T-helper 9 cell (primary cell): Measurements from ENCODE around the gene TJP1.
"Not testable (repeated sequence)": the region's sequence is repeated elsewhere in the genome, so short reads cannot be mapped to it uniquely, and the experiment has no call there.

Experiments used
- DNase-seq: peaks from one replicate; pipeline ENCODE4 v3.0.0-alpha.2; 2020

The TJP1 gene

DNA sequence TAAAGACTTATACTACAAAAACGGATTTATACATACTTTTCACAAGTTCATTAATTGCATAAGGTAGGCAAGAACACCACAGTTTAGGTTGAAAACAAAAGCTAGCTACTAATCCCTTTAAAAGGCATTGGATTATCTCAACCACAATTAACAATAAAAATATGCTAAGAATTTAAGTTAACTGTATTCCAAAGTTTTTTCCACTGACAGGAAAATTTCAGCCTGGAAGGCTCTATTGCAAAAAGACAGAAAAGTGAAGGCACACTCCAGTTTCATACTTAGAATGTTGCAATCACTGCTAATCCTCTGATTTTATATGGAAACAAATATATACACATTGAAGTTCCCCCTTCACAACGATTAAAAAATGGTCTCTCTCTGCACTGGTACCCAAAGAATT, 71.5 kb downstream of the TJP1 start:
- DNase-seq = no peak

DNA sequence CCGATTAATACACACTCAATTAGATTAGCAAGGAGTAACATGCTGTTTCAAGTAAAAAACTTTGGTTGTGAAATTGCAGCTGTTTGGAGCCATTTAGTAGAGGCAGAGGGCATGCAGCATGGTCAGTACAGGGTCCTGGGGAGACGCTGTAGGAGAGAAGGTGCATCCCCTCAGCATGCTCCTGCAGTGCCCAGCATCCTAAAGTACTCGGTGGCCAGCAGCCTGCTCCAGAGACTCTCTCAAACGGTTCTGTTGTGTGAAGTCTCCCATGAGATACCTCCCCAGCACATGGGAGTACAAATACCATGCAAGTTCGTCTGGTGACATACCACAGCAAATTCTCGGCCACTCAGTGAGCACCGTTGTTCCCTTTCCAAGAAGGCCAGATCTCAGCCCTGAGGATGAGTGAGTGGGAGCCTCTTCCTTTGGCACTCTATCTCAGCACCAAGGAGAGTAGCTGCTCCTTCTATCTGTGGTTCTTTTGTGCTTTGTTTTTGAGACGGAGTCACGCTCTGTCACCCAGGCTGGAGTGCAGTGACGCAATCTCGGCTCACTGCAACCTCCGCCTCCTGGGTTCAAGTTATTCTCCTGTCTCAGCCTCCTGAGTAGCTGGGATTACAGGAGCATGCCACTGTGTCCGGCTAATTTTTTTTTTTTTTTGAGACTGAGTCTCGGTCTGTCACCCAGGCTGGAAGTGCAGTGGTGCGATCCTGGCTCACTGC, 72.7 kb downstream of the TJP1 start:
- DNase-seq = no peak

DNA sequence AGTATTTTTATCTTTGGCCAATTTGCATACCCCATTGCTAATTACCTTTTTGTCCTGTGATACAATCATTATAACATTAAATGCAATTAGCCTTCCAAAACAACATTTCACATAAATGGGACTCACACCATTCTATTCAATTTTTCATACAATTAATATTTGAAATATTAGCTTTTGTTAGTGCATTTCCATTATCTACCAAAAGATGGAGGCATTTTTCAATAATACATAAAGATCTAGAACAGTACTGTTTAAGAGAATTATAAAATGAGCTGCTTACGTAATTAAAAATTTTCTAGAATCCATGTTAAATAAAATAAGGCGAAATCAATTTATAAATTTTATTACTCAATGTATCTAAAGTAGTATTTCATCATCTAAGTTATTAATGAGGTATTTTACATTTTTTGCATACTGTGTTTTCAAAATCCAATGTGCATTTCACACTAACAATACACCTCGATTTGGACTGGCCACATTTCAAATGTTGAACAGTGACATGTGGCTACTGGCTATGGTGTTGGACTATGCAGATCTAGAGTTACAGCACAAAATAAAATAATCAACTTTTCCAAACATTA, 74.3 kb downstream of the TJP1 start:
- no peak for DNase-seq

DNA sequence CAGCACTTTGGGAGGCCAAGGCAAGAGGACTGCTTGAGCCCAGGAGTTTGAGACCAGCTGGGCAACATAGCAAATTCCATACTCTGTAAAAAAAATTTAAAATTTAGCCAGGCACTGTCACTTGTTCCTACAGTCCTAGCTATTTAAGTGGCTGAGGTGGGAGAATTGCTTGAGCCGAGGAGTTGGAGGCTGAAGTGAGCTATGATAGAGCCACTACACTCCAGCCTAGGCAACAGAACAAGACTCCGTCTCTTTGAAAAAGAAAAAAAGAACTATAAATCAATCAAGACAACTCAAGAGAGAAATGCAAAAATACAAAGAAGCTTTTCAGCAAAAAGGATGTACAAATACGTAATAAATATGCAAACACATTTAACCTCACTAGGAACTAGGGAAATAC, 78.8 kb downstream of the TJP1 start:
- no peak for DNase-seq

DNA sequence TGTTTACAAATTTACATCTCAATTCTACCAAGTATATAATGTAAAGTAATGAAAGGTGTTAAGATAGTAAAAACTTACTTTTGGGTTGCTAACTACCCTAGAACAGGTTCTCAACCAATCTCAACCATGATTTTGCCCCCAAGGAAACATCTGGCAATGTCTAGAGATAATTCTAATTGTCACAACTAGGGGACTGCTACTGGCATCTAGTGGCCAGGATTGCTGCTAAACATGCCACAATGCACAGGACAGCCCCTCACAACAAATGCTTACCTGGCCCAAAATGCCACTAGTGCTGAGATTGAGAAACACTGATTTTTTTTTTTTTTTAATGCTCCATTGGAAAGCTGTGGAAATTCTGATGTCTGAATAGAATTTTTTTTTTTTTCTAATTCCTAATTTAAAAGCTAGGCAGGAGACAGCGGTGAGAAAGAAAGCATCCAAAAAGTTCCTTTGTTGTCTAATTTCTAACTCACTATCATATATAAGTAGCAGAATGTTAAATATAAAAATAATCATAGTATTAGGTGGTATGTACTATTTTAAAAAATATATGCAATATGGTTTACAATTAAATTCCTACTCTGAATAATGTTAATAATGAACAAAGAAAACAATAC, 81.5 kb downstream of the TJP1 start:
- no peak for DNase-seq

DNA sequence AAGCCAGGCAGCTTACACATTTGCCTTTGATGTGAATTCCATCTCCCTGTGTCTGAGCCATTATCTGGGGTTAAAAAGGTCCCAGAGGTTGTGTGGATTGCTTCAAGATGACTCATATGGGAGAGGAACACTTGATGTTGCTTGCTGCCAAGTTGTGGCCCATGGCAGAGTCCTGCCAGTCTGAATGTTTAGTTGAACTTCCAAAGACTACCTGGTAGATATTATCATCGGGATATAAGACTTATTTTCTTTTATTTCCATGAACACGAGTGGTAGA, 85.6 kb downstream of the TJP1 start:
- DNase-seq = no peak

DNA sequence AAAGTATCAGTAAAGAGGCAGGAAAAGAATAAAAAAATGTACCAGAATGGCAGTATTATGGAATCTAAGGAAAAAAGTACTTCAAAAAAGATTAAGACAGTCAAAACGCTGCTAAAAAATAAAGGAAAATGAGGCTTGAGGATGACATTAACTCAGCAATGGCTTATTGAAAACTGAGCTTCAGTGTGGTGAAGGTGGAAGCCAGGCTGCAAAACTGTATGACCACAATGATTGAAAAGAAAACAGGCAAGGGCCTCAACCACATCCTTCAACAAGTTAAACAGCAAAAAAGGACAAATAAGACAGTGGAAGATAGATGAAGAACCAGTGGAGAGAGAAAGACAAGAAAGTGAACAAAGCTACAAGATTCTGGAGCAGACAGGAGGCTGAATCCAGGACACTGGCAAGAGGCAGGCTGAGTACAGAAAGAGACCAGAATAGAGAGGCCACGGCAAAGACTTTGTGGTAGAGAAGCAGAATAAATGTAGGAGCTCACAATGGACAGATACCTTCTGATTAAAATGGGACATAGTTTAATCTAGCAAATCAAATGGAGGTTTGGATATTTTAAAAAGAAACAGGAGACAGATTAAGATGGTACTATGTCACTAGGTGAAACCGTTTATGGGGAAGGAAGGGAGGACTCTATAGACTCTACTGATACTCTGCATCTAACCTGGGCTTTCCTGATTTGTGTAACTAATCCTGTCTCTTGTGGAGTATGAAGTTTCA, 86.1 kb downstream of the TJP1 start:
- DNase-seq = no peak

DNA sequence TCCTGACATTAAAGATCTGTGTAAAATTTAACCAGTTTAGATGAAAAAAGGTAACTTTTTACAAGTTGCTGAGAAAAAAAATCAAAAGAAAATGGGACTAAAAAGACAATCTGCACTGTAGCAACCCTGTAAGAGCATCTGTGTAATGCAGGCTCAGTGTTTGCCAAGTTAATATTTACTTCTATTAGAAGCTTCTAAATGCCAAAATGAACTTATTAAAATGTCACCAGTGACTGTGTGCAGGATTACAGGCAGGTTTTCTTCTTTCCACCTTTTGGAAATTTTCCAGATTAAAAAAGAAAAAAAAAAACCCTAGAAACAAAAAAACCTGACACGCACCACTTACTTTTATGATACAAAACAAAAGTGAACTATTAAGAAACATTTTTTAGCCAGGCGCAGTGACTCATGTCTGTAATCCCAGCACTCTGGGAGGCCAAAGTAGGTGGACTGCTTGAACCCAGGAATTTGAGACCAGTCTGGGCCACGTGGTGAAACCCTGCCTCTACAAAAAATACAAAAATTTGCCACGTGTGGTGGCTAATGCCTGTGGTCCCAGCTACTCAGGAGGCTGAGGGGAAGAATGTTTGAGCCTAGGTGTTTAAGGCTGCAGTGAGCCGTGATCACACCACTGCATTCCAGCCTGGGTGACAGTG, 87.2 kb downstream of the TJP1 start:
- DNase-seq = no peak

DNA sequence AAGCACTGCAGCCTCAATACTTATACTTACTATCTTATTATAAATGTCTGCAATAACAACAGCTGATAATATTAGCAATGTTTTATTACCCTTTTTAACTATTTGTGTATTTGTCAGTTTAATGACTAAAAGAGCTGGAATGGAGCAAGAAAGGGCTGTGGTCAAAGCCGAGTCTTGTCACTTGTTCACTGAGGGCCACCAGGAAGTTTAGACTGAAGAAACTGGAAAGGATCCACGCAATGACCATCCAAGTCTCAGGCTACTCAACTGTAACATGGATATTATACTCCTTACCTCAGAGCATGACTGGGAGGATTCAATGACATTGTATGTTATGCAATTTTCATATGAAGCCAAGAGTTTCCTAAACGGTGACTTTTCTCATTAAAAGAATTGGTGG, 90.4 kb downstream of the TJP1 start:
- DNase-seq = no peak

DNA sequence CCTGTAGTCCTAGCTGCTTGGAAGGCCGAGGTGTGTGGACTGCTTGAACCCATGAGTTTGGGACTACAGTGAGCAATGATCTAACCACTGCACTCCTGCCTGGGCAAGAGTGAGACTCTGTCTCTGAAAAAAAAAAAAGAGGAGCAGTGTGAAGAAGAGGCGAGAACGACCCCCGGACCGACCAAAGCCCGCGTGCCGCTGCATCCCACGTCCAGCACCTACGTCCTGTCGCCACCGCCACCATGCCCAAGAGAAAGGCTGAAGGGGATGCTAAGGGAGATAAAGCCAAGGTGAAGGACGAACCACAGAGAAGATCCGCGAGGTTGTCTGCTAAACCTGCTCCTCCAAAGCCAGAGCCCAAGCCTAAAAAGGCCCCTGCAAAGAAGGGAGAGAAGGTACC, 91.8 kb downstream of the TJP1 start:
- not testable (repeated sequence) for DNase-seq

DNA sequence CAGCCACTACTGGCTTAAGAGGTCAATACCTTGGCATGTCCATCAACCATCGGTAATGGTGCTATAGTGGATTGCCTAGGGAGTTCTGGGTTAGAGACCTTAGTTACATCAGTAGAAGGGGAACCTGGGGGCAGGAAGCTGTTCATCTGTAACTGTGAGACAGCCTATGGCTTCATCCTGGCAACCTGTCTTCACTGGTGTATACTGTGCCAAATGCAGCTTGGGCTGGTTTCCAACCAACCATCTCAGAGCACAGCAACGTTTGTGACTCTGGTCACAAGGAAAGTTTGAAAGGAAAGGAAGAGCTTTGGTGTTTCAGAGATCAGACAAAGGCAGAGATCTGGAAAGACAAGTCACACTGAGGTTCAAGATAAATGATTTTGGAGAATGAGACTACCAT, 93.8 kb downstream of the TJP1 start:
- DNase-seq = no peak

DNA sequence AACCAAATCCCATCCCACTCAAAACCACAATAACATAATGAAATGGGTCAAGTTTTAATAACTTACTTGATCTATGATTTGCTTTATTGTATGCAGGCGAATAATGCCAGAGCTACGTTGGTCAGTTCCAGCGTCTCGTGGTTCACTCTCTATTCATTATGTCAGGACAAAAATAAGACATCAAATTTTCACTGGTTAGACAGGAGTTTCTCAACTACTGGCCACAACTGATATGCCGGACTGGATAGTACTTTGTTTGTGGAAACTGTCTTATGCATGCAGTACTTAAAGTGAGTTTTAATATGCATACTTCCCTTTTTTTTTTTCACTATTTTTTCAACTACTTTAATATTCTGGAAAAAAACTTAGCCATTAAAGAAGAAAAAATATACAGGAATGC, 94.4 kb downstream of the TJP1 start:
- no peak for DNase-seq

DNA sequence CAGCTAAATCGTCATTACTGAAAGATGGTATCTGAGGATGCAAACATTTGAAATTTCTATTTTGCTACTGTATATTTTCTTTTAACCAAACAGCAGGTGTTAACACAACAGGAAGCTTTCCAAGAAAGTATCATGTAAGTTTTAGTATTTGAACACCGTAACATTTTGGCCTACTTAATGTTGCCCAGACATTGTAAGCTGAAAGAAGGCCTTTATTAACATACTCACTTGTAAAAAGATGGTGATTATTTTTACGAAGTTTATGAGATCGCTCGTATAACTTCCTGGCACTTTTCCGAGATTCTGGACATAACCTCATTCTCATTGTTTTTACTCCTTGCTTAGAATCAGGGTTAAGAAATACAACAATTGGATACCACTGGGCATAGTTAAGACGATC, 95.7 kb downstream of the TJP1 start:
- DNase-seq = no peak

DNA sequence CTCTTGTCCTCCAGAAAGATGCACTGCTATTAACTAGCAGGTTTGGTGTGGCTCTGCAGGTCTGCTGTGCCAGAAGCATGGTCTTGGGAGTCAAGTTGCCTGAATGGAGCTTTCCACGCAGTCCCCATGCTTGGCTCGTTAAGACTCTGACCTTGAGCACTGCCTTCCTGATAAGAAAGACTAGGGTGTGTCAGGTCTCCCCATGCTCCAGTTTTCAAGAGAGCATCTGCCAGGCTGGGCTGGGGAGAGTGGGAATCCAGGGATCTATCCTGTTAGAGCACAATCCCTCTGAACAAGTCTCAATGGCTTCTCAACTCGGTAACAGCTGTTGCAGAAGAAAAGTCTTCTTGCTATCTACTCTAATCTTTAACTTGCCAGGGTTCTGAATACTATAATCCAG, 98.2 kb downstream of the TJP1 start:
- DNase-seq = no peak

DNA sequence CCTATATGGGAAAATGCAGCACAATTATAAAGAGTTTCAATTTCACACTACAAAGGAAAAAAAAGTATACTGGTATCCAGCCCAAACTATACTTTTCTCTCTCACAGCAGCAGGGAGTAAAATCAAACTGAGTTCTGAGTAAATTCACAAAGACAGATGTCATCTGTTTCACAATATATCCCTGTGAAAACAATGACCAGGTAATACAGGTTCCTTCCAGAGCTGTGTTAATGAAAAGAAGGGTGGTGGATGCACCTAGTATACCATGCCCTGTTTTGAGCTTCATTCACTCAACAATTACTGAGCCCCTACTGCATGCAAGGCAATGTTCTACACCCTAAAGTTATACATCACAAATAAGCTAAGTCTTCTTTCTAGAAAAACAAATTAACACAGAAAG, 108.5 kb downstream of the TJP1 start:
- no peak for DNase-seq

DNA sequence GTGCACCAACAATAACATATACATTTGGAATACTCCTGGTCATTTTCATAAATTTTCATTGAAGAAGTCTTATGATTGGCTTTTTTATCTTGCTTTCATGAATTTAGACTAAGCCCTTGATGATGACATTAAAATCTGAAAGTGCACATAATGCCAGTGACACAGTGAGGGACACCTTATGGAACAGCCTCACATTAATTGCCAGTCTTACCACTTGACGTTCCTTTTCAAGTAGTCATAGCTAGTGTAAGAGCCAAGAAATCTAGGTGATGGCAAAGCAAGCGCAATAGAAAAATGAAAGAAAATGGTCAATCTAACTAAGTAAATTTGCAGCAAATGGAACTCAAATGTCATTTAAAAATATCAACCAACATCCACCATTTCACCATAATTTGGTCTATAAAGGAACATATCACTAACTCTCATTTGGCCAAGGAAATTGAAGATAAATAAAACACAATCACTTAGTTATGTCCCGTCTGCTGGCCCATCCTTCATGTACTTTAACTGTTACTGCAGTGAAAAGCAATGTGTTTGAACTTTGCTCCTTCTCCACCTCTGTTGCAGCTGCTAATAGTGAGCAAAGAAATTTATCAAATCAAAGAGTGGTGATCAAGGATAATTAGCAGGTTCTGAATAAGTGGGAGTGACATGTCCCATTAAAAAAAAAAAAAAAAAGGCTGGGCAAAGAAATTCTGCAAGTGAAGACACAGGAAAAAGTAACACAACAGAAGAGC, 110.0 kb downstream of the TJP1 start:
- no peak for DNase-seq

DNA sequence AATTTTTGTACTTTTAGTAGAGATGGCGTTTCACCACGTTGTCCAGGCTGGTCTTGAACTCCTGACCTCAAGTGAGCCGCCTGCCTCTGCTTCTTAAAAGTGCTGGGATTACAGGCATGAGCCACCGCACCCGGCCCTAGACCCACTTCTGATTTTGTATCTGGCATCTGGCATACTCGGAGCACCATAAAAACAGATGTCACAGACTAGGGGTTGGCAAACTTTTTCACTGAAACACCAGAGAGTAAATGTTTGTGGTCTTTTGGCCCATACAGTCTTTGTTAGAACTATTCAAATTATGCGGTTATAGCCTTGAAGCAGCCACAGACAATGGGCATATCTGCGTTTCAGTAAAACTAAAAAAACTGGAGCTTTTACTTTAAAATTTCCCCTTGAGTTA, 110.7 kb downstream of the TJP1 start:
- DNase-seq = no peak

DNA sequence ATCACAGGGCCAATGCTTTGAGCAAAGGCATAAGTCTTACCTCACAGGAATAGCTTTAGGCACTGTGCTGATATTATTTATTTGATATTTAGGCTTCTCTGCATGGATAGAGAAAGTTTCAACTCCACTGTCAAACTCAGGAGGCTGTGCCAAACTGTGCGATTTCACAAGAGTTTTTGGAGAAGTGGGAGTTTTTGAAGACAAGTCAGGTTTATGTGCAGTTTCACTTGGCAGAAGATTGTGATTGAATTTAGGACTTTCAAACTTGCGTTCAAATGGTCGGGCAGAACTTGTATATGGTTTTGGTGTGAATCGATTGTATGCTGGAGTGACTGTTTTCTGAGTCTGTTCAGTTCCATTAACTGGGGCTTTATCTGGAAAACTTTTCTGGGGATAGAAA, 113.7 kb downstream of the TJP1 start:
- no peak for DNase-seq

DNA sequence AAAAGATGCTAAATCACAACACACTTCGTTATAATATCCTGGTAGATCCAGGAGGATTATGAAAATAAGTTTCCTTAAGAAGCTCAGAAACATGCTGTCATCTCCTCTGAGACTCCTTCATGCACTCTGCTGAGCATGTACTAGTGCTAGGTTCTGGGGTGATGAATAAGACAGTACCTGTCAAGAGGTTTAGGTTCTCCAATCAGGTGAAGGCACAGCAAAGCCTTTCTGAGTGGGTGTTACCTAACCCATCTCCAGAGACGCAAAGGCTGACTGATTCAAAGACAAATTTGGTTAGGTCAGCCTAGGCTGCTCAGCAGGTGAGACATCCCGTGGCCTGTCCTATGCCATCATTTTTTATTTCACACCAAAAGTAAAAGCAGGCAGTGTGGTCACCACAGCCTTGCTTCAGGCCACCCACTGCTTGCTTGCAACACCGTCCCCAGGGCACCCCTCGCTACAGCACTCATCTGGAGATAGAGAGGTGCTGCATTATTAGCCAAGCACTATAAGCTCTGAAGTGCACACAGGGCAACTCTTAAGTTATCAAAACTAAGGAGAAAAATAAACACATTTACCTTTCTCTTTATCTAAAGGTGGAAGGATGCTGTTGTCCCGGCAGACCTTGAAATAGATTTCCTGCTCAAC, 117.2 kb downstream of the TJP1 start:
- no peak for DNase-seq

DNA sequence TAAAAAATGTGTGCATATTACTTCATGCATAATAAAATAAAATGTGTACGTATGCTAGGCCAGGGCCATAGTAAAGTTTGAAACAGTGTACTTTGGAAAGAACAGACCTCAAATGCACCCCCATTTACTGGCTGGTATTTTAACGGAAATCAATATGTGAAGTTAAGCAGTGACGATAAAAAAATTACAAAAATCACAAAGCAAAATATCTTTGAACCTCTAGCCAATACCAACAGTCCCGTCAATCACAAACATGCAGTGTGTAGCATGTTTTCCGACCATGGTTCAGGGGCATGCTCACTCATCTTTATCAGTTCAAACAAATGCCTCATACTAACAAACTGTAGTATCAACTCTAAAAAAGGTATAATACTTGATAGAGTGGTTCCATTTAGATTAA, 121.1 kb downstream of the TJP1 start:
- DNase-seq = no peak

DNA sequence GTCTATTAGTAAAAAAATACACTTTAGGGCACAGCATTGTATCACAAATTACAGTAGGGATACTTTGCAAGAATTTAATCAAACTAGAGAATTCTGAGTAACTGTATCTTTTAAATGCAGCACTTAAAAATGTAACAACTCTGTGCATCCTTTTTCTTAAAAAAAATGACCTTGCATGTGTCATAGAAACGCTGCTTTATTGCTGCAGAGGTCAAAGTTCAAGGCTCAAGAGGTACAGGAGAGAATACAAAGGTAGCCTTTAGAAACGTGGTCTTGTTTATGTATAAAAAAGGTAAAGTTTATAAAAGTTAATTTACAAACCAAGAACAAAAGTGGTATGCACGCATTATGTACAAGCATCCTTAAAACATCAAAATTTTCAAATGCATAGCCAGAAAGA, 122.0 kb downstream of the TJP1 start:
- no peak for DNase-seq

DNA sequence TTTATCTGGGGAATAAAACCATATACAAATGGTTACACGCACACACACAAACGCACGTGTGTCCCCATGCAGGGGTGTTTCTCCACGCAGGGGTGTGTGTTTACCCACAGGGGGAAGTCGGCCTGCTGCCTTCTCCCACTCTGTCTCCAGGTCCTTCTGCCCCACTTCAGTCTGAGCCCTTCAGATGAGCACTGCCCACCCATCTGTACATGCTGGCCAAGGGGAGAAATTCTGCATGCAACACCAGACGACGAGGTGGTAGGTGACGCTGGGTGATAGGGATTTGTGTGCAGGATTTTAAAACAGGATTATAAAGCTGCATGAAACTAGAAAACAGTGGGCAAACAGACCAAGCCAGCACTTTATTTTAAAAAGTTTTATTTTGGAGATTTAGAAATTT, 122.5 kb downstream of the TJP1 start:
- DNase-seq = no peak
